GM21528 (cell line): ENCODE measurements around the gene TTC28.
"Not testable (repeated sequence)": the region's sequence is repeated elsewhere in the genome, so short reads cannot be mapped to it uniquely, and the experiment has no call there.

Experiments
- ATAC-seq: cut with Tn5 transposase; IDR thresholded peaks from one replicate; pipeline ENCODE4 v1.9.1; 2021; ENCODE audit warnings: mild to moderate bottlenecking, moderate library complexity; ENCODE audit not compliant: unreplicated experiment, low FRiP score

Gene TTC28

DNA sequence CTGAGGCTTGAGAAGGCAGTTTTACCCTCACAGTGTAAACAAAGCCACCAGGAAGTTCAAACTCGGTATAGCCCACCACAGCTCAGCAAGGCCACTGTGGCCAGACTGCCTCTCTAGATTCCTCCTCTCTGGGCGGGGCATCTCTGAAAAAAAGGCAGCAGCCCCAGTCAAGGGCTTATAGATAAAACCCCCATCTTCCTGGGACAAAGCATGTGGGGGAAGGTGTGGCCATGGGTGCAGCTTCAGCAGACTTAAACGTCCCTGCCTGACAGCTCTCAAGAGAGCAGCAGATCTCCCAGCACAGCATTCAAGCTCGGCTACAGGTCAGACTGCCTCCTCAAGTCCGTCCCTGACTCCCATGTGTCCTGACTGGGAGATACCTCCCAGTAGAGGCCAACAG lies 69.7 kb downstream of the TTC28 start:
- no peak for ATAC-seq

DNA sequence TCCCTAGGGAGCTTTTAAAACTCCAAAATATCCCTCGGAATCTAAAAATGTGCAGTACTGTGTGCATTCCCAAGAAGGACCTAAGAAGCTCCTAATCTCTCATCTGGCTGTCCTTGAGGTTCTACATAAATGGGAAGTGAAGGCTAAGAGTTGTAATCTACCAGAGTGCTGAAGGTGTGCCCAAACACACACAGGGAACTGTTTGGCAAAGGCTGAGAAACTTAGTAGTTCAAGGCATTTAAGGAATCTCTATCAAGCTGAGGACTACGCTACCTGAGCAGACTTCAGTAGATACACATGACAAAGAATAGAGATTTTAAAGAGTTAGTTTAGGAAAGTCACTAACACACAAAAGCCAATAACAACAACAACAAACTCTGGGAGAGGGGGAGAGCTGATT lies 71.1 kb downstream of the TTC28 start:
- ATAC-seq: no peak

DNA sequence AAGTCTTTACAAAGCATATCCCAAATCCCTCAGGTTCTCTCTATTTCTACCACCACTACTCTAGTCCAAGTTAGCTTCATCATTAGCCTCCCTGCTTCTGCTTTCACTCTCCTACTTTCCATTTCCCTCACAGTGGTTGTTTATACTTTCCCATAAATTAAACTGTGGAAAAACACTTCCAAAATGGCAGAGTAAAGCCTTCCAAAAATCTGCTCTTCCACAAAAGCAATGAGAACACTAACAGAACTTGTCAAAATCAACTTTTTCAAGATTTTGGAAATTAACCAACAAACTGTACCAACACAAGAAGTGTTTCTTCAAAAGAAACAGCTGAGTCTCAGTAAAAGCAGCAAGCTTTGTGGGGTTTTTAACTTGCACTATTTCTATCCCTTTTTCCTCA lies 71.8 kb downstream of the TTC28 start:
- no peak for ATAC-seq

DNA sequence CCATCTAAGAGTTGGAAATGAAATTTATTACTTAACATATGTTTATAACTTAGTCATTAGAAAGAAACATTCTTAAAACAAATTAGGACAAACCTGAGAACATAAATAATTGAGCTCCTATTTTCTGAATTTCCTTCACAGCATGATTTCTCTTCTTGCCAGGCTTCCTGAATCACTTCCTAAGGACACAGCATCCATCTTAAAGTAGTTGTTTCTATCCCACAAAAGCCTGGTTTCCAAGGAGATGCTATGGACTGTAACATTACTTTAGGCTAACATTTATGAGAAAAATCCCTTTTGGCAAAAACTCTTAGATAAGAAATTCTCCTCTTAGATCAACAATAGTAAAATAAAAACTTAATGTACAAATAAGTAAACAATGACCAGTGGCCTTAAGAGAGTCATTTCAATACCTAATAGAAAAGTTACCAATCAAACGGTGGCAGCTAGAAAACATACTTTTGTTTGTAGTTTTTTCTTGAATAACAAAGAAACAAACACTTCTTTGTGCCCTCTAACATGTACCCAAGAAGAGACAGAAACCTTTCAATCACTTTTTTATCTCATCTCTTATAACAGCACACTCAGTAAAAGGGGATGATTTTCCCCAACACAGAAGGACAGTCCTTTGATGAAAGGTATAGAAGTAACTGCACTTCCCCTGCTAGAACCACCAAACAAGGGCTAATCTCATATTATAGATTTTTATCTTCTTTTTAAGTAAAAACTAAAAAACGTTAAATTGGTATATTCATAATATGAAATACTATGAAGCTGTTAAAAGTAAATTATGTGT lies 74.5 kb downstream of the TTC28 start:
- no peak for ATAC-seq

DNA sequence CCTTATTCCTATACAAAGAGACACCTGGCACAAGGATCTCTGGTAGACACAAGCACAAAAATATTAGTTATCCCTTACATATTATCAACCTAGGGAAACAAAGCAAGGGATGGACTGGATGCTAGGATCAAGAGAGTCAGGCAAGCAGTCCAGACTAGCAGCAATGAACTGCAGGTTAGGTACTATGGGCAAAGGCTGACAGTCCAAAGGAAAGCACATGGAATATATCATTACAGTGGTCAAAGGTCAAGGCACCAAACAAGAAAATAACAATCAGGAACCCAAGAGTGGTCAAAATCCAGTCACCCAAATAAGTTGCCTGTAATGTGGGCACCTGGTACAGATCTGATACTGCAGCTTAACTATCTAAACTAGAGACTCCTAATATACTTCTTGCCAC lies 77.7 kb downstream of the TTC28 start:
- no peak for ATAC-seq

DNA sequence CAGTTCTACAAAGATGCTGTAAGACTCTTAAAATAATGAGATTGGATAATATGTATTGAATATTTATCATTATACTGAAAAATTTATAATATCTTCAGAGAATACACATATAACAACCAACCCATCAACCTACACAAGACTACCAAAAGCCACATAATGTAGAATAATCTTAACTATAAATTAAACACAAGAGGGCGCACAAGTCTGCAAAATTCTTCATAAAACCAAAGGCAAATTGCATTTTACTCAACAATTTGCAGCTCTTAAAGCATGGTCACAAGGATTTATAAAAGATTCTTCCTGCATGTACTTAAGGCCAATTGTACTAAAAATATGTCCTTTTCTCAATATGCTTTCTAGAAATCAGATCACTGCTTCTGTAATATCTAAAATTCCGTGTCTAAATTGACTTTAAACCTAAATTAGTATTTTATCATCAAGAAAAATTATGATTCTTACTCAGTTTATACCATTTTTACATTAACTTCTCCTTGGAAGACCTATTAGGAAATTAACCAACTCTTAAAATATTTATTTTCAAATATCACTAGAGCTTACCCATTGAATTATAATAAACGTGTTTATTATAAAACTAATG lies 79.0 kb downstream of the TTC28 start:
- no peak for ATAC-seq

DNA sequence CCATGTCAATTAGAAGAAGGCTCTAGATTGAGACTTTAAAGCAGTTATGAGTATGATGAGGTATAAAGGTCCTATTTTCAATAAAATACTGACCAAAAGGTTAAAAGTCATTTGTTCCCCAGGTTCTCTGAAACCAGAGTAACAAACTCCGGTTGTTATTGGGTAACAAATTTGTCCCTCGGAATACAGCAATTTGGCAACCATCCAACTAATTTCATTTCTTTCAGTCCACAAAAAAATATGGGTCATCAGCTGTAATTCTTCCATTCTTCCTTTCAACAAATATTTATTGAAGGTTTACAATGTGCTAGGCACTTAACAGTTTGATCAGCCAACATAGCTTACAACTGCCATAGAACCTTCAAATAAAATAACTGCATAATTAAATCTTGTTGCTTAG lies 79.9 kb downstream of the TTC28 start:
- no peak for ATAC-seq

DNA sequence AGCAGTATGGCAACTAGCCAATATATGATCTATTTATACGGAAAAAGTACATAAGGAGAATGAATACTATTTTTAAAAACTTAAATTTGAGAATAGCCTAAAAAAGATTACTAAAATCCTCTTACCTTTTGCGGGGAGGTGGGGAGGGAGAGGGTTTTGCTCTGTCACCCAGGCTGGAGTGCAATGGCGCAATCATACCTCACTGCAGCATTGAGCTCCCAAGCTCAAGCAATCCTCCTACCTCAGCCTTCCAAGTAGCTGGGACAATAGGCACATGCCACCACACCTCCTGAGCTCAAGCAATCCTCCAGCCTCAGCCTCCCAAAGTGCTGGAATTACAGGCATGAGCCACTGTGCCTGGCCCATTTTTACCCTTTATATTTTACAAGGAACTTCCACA lies 82.0 kb downstream of the TTC28 start:
- ATAC-seq: no peak

DNA sequence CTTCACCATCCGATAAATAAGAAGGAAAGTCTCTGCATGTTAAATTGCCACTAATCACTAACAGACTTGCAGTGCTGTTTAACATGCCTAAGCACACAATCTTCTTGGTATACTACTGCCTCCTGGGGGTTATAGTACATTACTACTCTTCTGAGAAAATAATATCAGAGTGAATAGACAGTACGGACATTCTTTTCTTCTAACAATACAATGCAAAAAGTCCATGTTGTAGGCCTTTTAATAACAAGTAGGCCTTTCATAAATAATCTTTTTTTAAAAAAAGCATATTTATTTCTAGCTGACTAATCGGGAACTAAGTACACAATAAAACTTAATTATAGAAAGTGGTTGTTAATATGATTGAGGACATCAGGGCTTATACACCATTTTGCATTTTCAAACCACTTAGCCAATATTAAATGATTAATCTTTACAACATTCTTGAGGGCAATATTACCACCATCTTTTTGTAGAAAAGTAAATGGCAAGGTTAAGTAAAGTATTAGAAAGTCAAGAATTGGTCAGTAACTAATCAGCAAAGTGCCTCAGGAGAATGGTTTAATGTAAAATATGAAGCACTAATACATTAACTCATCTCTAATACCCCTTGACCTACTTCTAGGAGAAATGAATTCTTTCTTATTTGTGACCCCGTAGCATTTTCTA lies 84.7 kb downstream of the TTC28 start:
- ATAC-seq: no peak

DNA sequence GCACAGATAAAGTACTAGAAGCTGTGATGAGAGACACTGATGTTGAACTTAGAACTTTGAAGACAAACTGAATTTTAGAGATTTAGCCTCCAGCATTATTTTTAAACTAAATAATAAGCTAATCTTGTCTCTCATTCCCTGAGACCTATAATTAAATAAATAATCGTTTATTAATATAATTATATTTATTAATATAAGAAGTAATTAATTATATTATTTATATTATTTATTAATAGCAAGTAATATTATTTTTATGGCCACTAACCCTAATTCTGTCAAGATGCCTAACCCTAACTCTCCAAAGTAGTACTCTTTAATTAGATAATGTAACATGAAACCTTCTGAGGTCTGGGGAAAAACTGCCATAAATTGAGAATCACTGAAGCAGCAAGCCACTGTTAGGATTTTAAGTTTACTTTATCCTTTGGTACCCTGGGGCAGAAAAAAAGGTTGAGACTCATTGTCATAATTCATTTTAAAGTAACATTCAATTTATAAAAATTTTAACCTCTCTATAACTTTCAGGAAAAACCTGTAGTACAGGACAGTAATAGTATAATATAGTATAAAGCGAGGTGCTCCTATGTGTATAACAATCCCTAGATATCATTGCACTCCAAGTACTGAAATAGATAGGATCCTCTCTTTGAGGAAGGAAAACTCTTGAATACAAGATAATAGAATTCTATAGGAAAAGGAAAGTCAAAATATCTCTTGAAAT lies 85.4 kb downstream of the TTC28 start:
- no peak for ATAC-seq

DNA sequence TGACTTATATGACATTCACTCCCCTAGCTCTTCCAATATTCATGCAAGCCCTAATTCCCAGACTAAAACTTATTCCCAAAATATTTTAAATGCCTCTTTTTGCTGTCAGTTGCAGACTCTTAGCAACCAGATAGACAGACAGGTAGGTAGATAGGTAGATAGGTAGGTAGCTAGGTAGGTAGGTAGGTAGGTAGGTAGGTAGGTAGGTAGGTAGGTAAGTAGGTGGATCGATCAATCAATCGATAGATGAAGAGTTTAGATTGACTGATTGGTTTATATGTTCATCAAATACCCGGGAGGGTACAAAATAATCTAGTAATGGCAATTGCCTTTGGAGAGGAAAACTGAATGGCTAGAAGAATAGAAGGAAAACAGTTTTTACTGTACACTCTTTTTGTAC lies 86.3 kb downstream of the TTC28 start:
- no peak for ATAC-seq

DNA sequence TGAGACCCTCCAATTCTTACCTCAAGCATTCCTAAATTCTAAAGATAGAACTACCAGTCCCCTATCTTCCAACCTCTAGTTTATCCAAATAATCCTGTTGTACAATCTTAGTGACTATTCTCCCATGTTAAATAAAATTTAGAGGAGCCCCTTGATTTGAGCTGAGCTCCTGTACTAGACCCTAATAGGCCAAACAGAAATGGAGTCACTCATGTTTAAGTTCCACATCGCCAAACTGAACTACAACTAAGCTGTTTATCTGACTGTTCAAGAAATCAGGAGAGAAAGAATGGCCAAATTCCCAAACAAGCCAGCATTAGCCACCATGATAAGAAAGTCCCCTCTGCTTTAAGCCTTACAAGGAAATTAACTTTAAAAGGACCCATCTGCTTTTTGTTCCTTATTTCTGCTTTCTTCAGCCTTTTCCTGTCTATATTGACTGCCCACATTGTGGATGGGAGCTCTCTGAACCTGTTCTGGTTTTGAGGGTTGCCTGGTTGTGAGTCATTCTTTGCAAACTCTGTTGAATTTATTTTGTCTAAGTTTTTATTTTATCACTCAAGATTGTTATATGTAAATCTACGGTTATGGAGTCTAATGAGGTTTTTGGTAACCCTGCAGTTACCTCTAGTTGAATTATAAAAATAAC lies 90.4 kb downstream of the TTC28 start:
- ATAC-seq: no peak

DNA sequence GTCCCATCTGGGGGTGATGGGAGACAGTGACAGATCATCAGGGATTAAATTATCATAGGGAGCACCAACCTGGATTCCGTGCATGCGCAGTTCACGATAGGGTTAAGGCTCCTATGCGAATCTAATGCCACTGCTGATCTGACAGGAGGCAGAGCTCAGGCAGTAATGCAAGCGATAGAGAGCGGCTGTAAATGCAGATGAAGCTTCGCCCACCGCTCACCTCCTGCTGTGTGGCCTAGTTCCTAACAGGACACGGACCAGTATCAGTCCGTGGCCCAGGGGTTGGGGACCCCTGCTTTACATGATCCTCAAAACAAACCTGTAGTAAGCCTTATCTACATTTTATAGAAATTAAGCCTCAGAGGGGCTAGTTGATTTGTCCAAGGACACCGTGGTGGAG lies 94.3 kb downstream of the TTC28 start:
- no peak for ATAC-seq

DNA sequence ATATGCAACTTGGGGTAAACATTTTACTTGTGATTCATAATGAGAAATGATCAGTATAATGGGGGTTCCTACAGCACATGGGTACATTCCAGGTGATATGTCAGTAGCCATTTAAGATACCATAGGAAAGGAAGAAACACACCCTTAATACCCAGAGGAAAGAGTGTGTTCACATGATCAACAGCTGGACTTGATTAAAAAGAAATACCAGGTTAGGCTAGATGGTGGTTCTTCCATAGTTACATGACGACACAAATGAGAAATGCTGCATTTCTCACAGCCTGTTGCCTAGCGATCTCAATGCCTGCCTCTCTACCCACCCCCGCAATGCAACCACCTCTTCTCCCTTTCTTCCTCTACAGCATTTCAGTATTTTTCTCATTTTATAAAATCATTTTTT lies 96.8 kb downstream of the TTC28 start:
- no peak for ATAC-seq

DNA sequence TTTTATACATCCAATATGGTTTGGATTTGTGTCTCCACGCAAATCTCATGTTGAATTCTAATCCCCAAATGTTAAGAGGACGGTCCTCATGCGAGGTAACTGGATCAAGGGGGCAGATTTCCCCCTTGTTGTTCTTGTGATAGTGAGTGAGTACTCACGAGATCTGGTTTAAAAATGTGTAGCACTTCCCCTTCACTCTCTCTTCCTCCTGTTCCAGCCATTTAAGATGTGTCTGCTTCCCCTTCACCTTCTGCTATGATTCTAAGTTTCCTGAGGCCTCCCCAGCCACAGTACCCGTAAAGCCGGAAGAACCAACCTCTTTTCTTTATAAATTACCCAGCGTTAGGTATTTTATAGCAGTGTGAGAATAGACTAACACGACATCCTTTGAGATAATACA lies 98.6 kb downstream of the TTC28 start:
- no peak for ATAC-seq

DNA sequence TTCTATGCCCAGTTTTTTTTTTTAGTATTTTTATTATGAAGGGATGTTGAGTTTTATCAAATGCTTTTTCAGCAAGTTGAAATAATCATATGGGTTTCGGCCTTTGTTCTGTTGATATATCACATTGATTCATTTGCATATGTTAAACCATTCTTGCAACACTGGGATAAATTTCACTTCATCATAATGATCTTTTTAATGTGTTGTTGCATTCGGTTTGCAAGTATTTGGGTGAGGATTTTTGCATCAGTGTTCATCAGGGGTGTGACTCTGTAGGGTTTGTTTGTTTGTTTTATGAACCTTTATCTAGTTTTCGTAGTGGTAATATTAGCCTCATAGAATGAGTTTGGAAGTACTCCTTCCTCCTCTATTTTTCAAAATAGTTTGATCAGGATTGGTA lies 103.5 kb downstream of the TTC28 start:
- no peak for ATAC-seq

DNA sequence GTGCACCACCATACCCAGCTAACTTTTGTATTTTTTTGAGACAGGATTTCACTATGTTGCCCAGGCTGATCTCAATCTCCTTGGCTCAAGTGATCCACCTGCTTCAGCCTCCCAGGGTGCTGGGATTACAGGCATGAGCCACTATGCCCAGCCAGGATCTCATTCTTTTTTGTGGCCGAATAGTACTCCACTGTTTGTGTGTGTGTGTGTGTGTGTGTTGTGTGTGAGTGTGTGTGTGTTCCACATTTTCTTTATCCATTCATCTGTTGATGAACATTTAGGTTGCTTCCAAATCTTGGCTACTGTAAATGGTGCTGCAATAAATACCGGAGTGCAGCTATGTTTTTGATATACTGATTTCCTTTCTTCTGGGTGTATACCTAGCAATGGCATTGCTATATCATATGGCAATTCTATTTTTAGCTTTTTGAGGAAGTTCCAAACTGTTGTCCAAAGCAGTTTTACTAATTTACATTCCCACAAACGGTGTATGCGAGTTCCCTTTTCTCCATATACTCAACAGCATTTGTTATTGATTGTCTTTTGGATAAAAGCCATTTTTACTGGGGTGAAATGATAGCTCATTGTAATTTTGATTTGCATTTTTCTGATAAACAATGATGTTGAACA lies 105.4 kb downstream of the TTC28 start:
- ATAC-seq: no peak

DNA sequence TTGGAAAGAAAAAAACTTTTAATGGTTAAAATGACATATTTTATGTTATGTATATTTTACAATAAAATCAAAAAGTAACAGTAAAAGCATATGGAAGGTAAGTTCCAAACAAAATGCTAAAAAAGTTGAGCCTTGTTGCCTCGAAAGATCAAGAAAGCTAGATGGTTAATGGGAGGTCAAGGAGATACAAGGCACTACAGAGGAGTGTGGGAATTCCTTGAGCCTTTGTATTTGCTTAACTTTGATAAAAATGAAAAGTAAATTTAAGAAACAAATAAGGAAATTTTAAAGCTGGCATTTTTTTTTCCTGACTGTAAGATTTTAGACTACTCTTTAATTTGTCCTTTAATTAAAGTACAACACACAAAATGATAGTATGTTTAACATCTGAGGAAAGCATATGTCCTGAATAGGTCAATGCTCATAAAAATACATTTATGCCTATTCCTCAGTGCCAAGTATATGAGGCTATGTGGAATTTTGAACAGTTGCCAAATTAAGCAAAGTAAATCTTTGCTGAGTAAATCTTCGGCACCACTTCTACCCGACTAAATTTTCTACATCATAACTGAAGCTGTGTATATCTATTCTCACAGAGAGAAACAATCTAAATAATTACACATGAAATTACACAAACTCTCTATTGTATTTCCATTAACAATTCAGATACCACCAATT lies 108.8 kb downstream of the TTC28 start:
- ATAC-seq: no peak

DNA sequence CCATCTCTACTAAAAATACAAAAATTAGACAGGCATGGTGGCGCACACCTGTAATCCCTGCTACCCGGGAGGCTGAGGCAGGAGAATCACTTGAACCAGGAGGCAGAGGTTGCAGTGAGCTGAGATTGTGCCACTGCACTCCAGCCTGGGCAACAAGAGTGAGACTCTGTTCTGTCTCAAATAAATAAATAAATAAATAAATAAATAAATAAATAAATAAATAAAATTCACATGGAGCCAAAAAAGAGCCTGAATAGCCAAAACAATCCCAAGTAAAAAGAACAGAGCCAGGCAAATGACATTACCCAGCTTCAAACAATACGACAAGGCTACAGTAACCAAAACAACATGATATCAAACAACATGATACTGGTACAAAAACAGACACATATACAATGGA lies 110.7 kb downstream of the TTC28 start:
- ATAC-seq: not testable (repeated sequence)

DNA sequence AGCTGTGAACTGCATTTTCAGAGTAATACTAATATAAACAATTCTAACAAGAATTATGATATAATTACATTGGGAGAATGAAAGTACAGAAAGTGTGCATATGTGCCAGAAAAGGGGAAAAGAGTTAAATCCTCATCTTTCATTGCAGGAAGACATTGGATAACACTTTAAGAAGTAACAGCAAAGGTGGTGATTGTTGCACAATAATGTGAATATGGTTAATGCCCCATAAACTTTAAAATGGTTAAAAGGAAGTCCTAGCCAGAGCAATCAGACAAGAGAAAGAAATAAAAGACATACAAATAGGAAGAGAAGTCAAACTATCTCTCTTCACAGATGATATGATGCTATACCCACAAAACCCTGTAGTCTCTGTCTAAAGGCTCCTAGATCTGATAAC lies 111.5 kb downstream of the TTC28 start:
- ATAC-seq: no peak
